Tibial artery (tissue), 4 donors: ENCODE results near the gene TBC1D10B.

Experiments
- DNase-seq, 2 donors: peaks; one replicate each; pipeline ENCODE4 v3.0.0-alpha.2; 2019
- H3K27ac ChIP-seq, 2 donors: fragments of 200-600 bp; sonication (generic) in 1 of 2; 1 replicate in 1 of 2; 2 replicates in 1 of 2; pipeline ENCODE4 v1.5.1; 2018 to 2019; ENCODE audit warnings: mild to moderate bottlenecking in 1 of 2
- H3K27me3 ChIP-seq, 2 donors: fragments of 200-600 bp; sonication (generic) in 1 of 2; one replicate each; pipeline versions ENCODE4 v1.5.1 to v1.6.0; 2016 to 2019
- H3K36me3 ChIP-seq, 3 donors: fragments of 200-600 bp; sonication (generic) in 2 of 3; one replicate each; pipeline ENCODE4 v1.5.1; 2016 to 2019; ENCODE audit warnings: mild to moderate bottlenecking in 2 of 3
- H3K4me1 ChIP-seq, 4 donors: fragments of 200-600 bp; sonication (generic) in 2 of 4; 1 replicate in 3 of 4; 2 replicates in 1 of 4; pipeline ENCODE4 v1.5.1; 2016 to 2019
- H3K4me3 ChIP-seq, 2 donors: fragments of 200-600 bp; sonication (generic) in 1 of 2; 1 replicate in 1 of 2; 2 replicates in 1 of 2; pipeline ENCODE4 v1.5.1; 2018 to 2019; ENCODE audit warnings: mild to moderate bottlenecking in 2 of 2
- H3K9me3 ChIP-seq, 3 donors: fragments of 200-600 bp; sonication (generic) in 1 of 3; one replicate each; pipeline ENCODE4 v1.5.1; 2016 to 2019
- CTCF ChIP-seq, 2 experiments: fragments of 200-600 bp in 1 of 2; fragments of 450-650 bp in 1 of 2; IDR thresholded peaks; one replicate each; pipeline ENCODE4 v1.5.1; 2017 to 2019; ENCODE audit warnings: antibody characterized with exemption in 2 of 2, mild to moderate bottlenecking in 1 of 2, moderate library complexity in 1 of 2
- intact Hi-C: fragments of 100-400 bp; cut with DNase I; formaldehyde crosslinking; loops from one replicate; pipeline ENCODE4 v1.15.0; 2023; ENCODE audit warnings: low total_unique reads

TBC1D10B gene

GRCh38 chr16:30353438-30354129, 16.7 kb downstream of the TBC1D10B start:
- H3K27ac ChIP-seq: peak overlapping the region; percentile 28 to 86
- H3K36me3 ChIP-seq: peaks cover 12 to 61% (median 51%) of the 10 kb centered on the region in 3 donors
- TF ChIP-seq CTCF (IDR thresholded peaks at IDR 0.05): no peak
- DNase-seq: peak in 1 of 2 donors; percentile 65
- peak overlapping the region in 1 of 2 donors; percentile 74 for H3K4me3 ChIP-seq
- intact Hi-C loops: no loop called here
- H3K9me3 ChIP-seq: no peaks in the 10 kb centered on the region
- H3K27me3 ChIP-seq: no peaks in the 10 kb centered on the region
- peaks cover 0 to 53% (median 46%) of the 10 kb centered on the region in 4 donors for H3K4me1 ChIP-seq

- Histone ChIP-seq H3K27ac (peak overlapping the region; percentile 52 to 86), H3K27me3 (no peaks in the 10 kb centered on the region), H3K9me3 (no peaks in the 10 kb centered on the region), H3K4me3 (no peak overlapping the region), H3K4me1 (peaks cover 0 to 53% (median 46%) of the 10 kb centered on the region in 4 donors), H3K36me3 (peaks cover 5 to 52% (median 43%) of the 10 kb centered on the region in 3 donors)
- no peak for TF ChIP-seq CTCF (IDR thresholded peaks at IDR 0.05)
- peak in 1 of 2 donors; percentile 66 for DNase-seq
- intact Hi-C loops: no loop called here
Observed at GRCh38 chr16:30352488-30353401, 17.5 kb downstream of the TBC1D10B start.

GRCh38 chr16:30351586-30352419, 18.5 kb downstream of the TBC1D10B start:
- peak overlapping the region; percentile 52 to 86 for H3K27ac ChIP-seq
- DNase-seq: peak; percentile 86 to 93
- intact Hi-C loops: no loop called here

GRCh38 chr16:30351001-30351441, 19.3 kb downstream of the TBC1D10B start:
- no peak overlapping the region for H3K4me3 ChIP-seq
- intact Hi-C loops: no loop called here
- no peak for TF ChIP-seq CTCF (IDR thresholded peaks at IDR 0.05)
- H3K36me3 ChIP-seq: peaks cover 0 to 42% (median 34%) of the 10 kb centered on the region in 3 donors
- no peak for DNase-seq
- H3K4me1 ChIP-seq: peaks cover 0 to 41% (median 37%) of the 10 kb centered on the region in 4 donors
- H3K27ac ChIP-seq: no peak overlapping the region
- H3K27me3 ChIP-seq: no peaks in the 10 kb centered on the region
- no peaks in the 10 kb centered on the region for H3K9me3 ChIP-seq

More at GRCh38 chr16:30351586-30352419, 18.5 kb downstream of the TBC1D10B start:
- no peak for TF ChIP-seq CTCF (IDR thresholded peaks at IDR 0.05)
- H3K4me3 ChIP-seq: no peak overlapping the region
- no peaks in the 10 kb centered on the region for H3K27me3 ChIP-seq
- H3K36me3 ChIP-seq: peaks cover 0 to 43% (median 34%) of the 10 kb centered on the region in 3 donors
- H3K9me3 ChIP-seq: no peaks in the 10 kb centered on the region
- H3K4me1 ChIP-seq: peaks cover 0 to 48% (median 45%) of the 10 kb centered on the region in 4 donors
